Measurements from ENCODE around the gene B4GALNT4. TPM values are rescaled to one million over a fixed set of nuclear protein-coding genes. Genes with fewer than 3 reads are reported as not detected.

The B4GALNT4 gene
- total RNA-seq, 1 experiment from 2014 or later: 4.7 TPM

GRCh38 chr11:363948-364761 is 5.1 kb upstream of the B4GALNT4 start:
- Histone ChIP-seq H2AFZ (no peak overlapping the region), H3K79me2 (ENCODE audit: low read depth) (no peaks in the 10 kb centered on the region), H4K20me1 (ENCODE audit: insufficient read depth) (no peaks in the 10 kb centered on the region), H3K4me1 (replicated peaks; ENCODE audit: insufficient read depth) (peaks cover 8% of the 10 kb centered on the region; the same call in 1 of the 2 replicates), H3K36me3 (ENCODE audit: low read depth) (no peaks in the 10 kb centered on the region), H3F3A (ENCODE audit: insufficient read depth, low read depth) (no peaks in the 10 kb centered on the region), H3K9me2 (ENCODE audit: insufficient read depth) (no peaks in the 10 kb centered on the region), H3K27me3 (ENCODE audit: insufficient read depth, low read depth) (peaks cover 15% of the 10 kb centered on the region), H3K4me3 (no peak overlapping the region; the same call in 1 of the 2 replicates), H3K9me3 (ENCODE audit: insufficient read depth, low read depth) (no peaks in the 10 kb centered on the region), H3K4me2 (peak overlapping the region; percentile 56), H3K27ac (no peak overlapping the region)
- DNase-seq: peak; percentile 76 to 85
- intact Hi-C loops (cut with micrococcal nuclease; ENCODE audit: unreplicated experiment): no loop called here
- TF ChIP-seq EZH2 (IDR thresholded peaks at IDR 0.05; ENCODE audit: low read depth): no peak
- peak; percentile 78 for TF ChIP-seq CTCF (conservative IDR thresholded peaks at IDR 0.05)
- BruUV-seq (replicated peaks): no TSS peak
- ChIA-PET POLR2A (ENCODE audit: unreplicated experiment) (interaction anchor here (0.5 to 0.7 kb wide), 2 partner anchors 84 to 105 kb away, joined by 4 to 37 read pairs; no protein-coding TSS in a partner anchor), CTCF (interaction anchor here (0.6 to 1.4 kb wide), 8 partner anchors 9 to 167 kb away, joined by 3 to 15 read pairs (median 4); no protein-coding TSS in a partner anchor)

GRCh38 chr11:364991-365725 is 4.1 kb upstream of the B4GALNT4 start:
- ChIA-PET CTCF (interaction anchor here (1.0 to 1.4 kb wide), 3 partner anchors 83 to 114 kb away, joined by 3 to 4 read pairs (median 3); no protein-coding TSS in a partner anchor), POLR2A (ENCODE audit: unreplicated experiment) (no interaction called here)
- H3K79me2 ChIP-seq (ENCODE audit: low read depth): no peaks in the 10 kb centered on the region
- no peak overlapping the region for H3K4me3 ChIP-seq
- no TSS peak for BruUV-seq (replicated peaks)
- no peaks in the 10 kb centered on the region for H3K36me3 ChIP-seq (ENCODE audit: low read depth)
- H3K4me1 ChIP-seq (replicated peaks; ENCODE audit: insufficient read depth): peaks cover 8% of the 10 kb centered on the region; the same call in 1 of the 2 replicates
- H3K4me2 ChIP-seq: no peak overlapping the region
- H3F3A ChIP-seq (ENCODE audit: insufficient read depth, low read depth): no peaks in the 10 kb centered on the region
- H3K9me2 ChIP-seq (ENCODE audit: insufficient read depth): no peaks in the 10 kb centered on the region
- H3K27me3 ChIP-seq (ENCODE audit: insufficient read depth, low read depth): peaks cover 15% of the 10 kb centered on the region
- no peaks in the 10 kb centered on the region for H3K9me3 ChIP-seq (ENCODE audit: insufficient read depth, low read depth)
- no peaks in the 10 kb centered on the region for H4K20me1 ChIP-seq (ENCODE audit: insufficient read depth)
- no peak for DNase-seq
- H3K27ac ChIP-seq: no peak overlapping the region
- intact Hi-C loops (cut with micrococcal nuclease; ENCODE audit: unreplicated experiment): no loop called here
- no peak overlapping the region for H2AFZ ChIP-seq
- no peak for TF ChIP-seq CTCF (conservative IDR thresholded peaks at IDR 0.05)
- no peak for TF ChIP-seq EZH2 (IDR thresholded peaks at IDR 0.05; ENCODE audit: low read depth)

GRCh38 chr11:365831-366230 is 3.5 kb upstream of the B4GALNT4 start:
- H3K9me2 ChIP-seq (ENCODE audit: insufficient read depth): no peaks in the 10 kb centered on the region
- BruUV-seq (replicated peaks): no TSS peak
- H3K27ac ChIP-seq: no peak overlapping the region
- intact Hi-C loops (cut with micrococcal nuclease; ENCODE audit: unreplicated experiment): no loop called here
- peaks cover 8% of the 10 kb centered on the region; the same call in 1 of the 2 replicates for H3K4me1 ChIP-seq (replicated peaks; ENCODE audit: insufficient read depth)
- no peaks in the 10 kb centered on the region for H3K79me2 ChIP-seq (ENCODE audit: low read depth)
- H2AFZ ChIP-seq: no peak overlapping the region
- TF ChIP-seq CTCF (conservative IDR thresholded peaks at IDR 0.05) (no peak), EZH2 (IDR thresholded peaks at IDR 0.05; ENCODE audit: low read depth) (no peak)
- 0 out of 2 replicates have a peak, but pooled peaks cover under 1% of the 10 kb centered on the region for H3F3A ChIP-seq (ENCODE audit: insufficient read depth, low read depth)
- peaks cover 15% of the 10 kb centered on the region for H3K27me3 ChIP-seq (ENCODE audit: insufficient read depth, low read depth)
- H3K4me3 ChIP-seq: no peak overlapping the region
- ChIA-PET CTCF (no interaction called here), POLR2A (ENCODE audit: unreplicated experiment) (no interaction called here)
- H3K36me3 ChIP-seq (ENCODE audit: low read depth): no peaks in the 10 kb centered on the region
- no peaks in the 10 kb centered on the region for H4K20me1 ChIP-seq (ENCODE audit: insufficient read depth)
- no peaks in the 10 kb centered on the region for H3K9me3 ChIP-seq (ENCODE audit: insufficient read depth, low read depth)
- H3K4me2 ChIP-seq: no peak overlapping the region
- DNase-seq: no peak
